ENCODE measurements around the gene ELOVL5. TPM values are rescaled to one million over a fixed set of nuclear protein-coding genes. Genes with fewer than 3 reads are reported as not detected.

Gene ELOVL5
- total and polyA plus RNA-seq, 2 donors, result 62.8 to 75.6 TPM

GRCh38 chr6:53366128-53366641, 17.4 kb upstream of the ELOVL5 start:
- DNase-seq (ENCODE audit: low read depth in 6 of 9, low spot score in 9 of 9), result no peak
- Histone ChIP-seq H3K4me3 (ENCODE audit: low read length in 2 of 2) (no peak overlapping the region), H3K27ac (ENCODE audit: low read depth in 1 of 2, low read length in 1 of 2) (no peak overlapping the region), H3K4me1 (ENCODE audit: control insufficient read depth in 2 of 2, insufficient read depth in 2 of 2, low read length in 2 of 2) (peaks cover 6 to 17% of the 10 kb centered on the region in 2 donors), H3K36me3 (ENCODE audit: control insufficient read depth in 2 of 2, insufficient read depth in 2 of 2, low read length in 1 of 2) (no peaks in the 10 kb centered on the region), H3K9me3 (ENCODE audit: control insufficient read depth in 2 of 2, insufficient read depth in 1 of 2, low read length in 1 of 2) (peaks cover 0 to 14% of the 10 kb centered on the region in 2 donors), H3K27me3 (ENCODE audit: control insufficient read depth in 2 of 2, insufficient read depth in 1 of 2, low read length in 1 of 2) (no peaks in the 10 kb centered on the region)
- WGBS, result 98% methylated on average over 4 of the region's 4 CpGs

- Histone ChIP-seq H3K4me3 (ENCODE audit: low read length in 2 of 2) (no peak overlapping the region), H3K36me3 (ENCODE audit: control insufficient read depth in 2 of 2, insufficient read depth in 2 of 2, low read length in 1 of 2) (no peaks in the 10 kb centered on the region), H3K9me3 (ENCODE audit: control insufficient read depth in 2 of 2, insufficient read depth in 1 of 2, low read length in 1 of 2) (peaks cover 0 to 14% of the 10 kb centered on the region in 2 donors), H3K27me3 (ENCODE audit: control insufficient read depth in 2 of 2, insufficient read depth in 1 of 2, low read length in 1 of 2) (no peaks in the 10 kb centered on the region), H3K4me1 (ENCODE audit: control insufficient read depth in 2 of 2, insufficient read depth in 2 of 2, low read length in 2 of 2) (peaks cover 11 to 36% of the 10 kb centered on the region in 2 donors), H3K27ac (ENCODE audit: low read depth in 1 of 2, low read length in 1 of 2) (no peak overlapping the region)
- DNase-seq (ENCODE audit: low read depth in 6 of 9, low spot score in 9 of 9), result no peak
- WGBS, result 96% methylated on average over 37 of the region's 37 CpGs
Measured at GRCh38 chr6:53363341-53364079, 14.8 kb upstream of the ELOVL5 start.

GRCh38 chr6:53361549-53362031, 12.8 kb upstream of the ELOVL5 start:
- Histone ChIP-seq H3K27ac (ENCODE audit: low read depth in 1 of 2, low read length in 1 of 2) (peak overlapping the region; percentile 52 to 68), H3K36me3 (ENCODE audit: control insufficient read depth in 2 of 2, insufficient read depth in 2 of 2, low read length in 1 of 2) (no peaks in the 10 kb centered on the region), H3K4me1 (ENCODE audit: control insufficient read depth in 2 of 2, insufficient read depth in 2 of 2, low read length in 2 of 2) (peaks cover 11 to 39% of the 10 kb centered on the region in 2 donors), H3K27me3 (ENCODE audit: control insufficient read depth in 2 of 2, insufficient read depth in 1 of 2, low read length in 1 of 2) (no peaks in the 10 kb centered on the region), H3K9me3 (ENCODE audit: control insufficient read depth in 2 of 2, insufficient read depth in 1 of 2, low read length in 1 of 2) (peaks cover 0 to 14% of the 10 kb centered on the region in 2 donors), H3K4me3 (ENCODE audit: low read length in 2 of 2) (no peak overlapping the region)
- DNase-seq (ENCODE audit: low read depth in 6 of 9, low spot score in 9 of 9), result peak in 3 of 9 donors; percentile 38 to 76 (median 61)
- 5% methylated on average over 4 of the region's 4 CpGs for WGBS

GRCh38 chr6:53360093-53360912, 11.6 kb upstream of the ELOVL5 start:
- Histone ChIP-seq H3K27ac (ENCODE audit: low read depth in 1 of 2, low read length in 1 of 2) (peak overlapping the region; percentile 8 to 88), H3K4me1 (ENCODE audit: control insufficient read depth in 2 of 2, insufficient read depth in 2 of 2, low read length in 2 of 2) (peaks cover 11 to 39% of the 10 kb centered on the region in 2 donors), H3K27me3 (ENCODE audit: control insufficient read depth in 2 of 2, insufficient read depth in 1 of 2, low read length in 1 of 2) (no peaks in the 10 kb centered on the region), H3K9me3 (ENCODE audit: control insufficient read depth in 2 of 2, insufficient read depth in 1 of 2, low read length in 1 of 2) (peaks cover 0 to 6% of the 10 kb centered on the region in 2 donors), H3K36me3 (ENCODE audit: control insufficient read depth in 2 of 2, insufficient read depth in 2 of 2, low read length in 1 of 2) (no peaks in the 10 kb centered on the region), H3K4me3 (ENCODE audit: low read length in 2 of 2) (peak overlapping the region; percentile 13 to 78)
- DNase-seq (ENCODE audit: low read depth in 6 of 9, low spot score in 9 of 9), result no peak
- WGBS, result 72% methylated on average over 10 of the region's 10 CpGs

- Histone ChIP-seq H3K4me3 (ENCODE audit: low read length in 2 of 2) (peak overlapping the region; percentile 78 to 79), H3K9me3 (ENCODE audit: control insufficient read depth in 2 of 2, insufficient read depth in 1 of 2, low read length in 1 of 2) (peaks cover 0 to 6% of the 10 kb centered on the region in 2 donors), H3K27ac (ENCODE audit: low read depth in 1 of 2, low read length in 1 of 2) (peak overlapping the region; percentile 88 to 97), H3K27me3 (ENCODE audit: control insufficient read depth in 2 of 2, insufficient read depth in 1 of 2, low read length in 1 of 2) (no peaks in the 10 kb centered on the region), H3K4me1 (ENCODE audit: control insufficient read depth in 2 of 2, insufficient read depth in 2 of 2, low read length in 2 of 2) (peaks cover 11 to 39% of the 10 kb centered on the region in 2 donors), H3K36me3 (ENCODE audit: control insufficient read depth in 2 of 2, insufficient read depth in 2 of 2, low read length in 1 of 2) (no peaks in the 10 kb centered on the region)
- WGBS, result 6% methylated on average over 10 of the region's 10 CpGs
- no peak for DNase-seq (ENCODE audit: low read depth in 6 of 9, low spot score in 9 of 9)
Measured at GRCh38 chr6:53359843-53360092, 11.0 kb upstream of the ELOVL5 start.

- peak in 7 of 9 donors; percentile 76 to 92 (median 83) for DNase-seq (ENCODE audit: low read depth in 6 of 9, low spot score in 9 of 9)
- H3K36me3 ChIP-seq (ENCODE audit: control insufficient read depth in 2 of 2, insufficient read depth in 2 of 2, low read length in 1 of 2), result no peaks in the 10 kb centered on the region
- peaks cover 0 to 6% of the 10 kb centered on the region in 2 donors for H3K9me3 ChIP-seq (ENCODE audit: control insufficient read depth in 2 of 2, insufficient read depth in 1 of 2, low read length in 1 of 2)
- under 1% methylated on average over 73 of the region's 73 CpGs for WGBS
- H3K4me1 ChIP-seq (ENCODE audit: control insufficient read depth in 2 of 2, insufficient read depth in 2 of 2, low read length in 2 of 2), result peaks cover 11 to 39% of the 10 kb centered on the region in 2 donors
- H3K4me3 ChIP-seq (ENCODE audit: low read length in 2 of 2), result peak overlapping the region; percentile 78 to 79
- H3K27me3 ChIP-seq (ENCODE audit: control insufficient read depth in 2 of 2, insufficient read depth in 1 of 2, low read length in 1 of 2), result no peaks in the 10 kb centered on the region
- peak overlapping the region; percentile 91 to 97 for H3K27ac ChIP-seq (ENCODE audit: low read depth in 1 of 2, low read length in 1 of 2)
Measured at GRCh38 chr6:53359095-53359842, 10.5 kb upstream of the ELOVL5 start.

GRCh38 chr6:53358440-53359094, 9.8 kb upstream of the ELOVL5 start:
- H3K9me3 ChIP-seq (ENCODE audit: control insufficient read depth in 2 of 2, insufficient read depth in 1 of 2, low read length in 1 of 2), result peaks cover 0 to 4% of the 10 kb centered on the region in 2 donors
- peak in 1 of 9 donors; percentile 59 for DNase-seq (ENCODE audit: low read depth in 6 of 9, low spot score in 9 of 9)
- 4% methylated on average over 17 of the region's 17 CpGs for WGBS

GRCh38 chr6:53357576-53358360, 9.0 kb upstream of the ELOVL5 start:
- peak overlapping the region in 1 of 2 donors; percentile 91 for H3K27ac ChIP-seq (ENCODE audit: low read depth in 1 of 2, low read length in 1 of 2)
- no peak for DNase-seq (ENCODE audit: low read depth in 6 of 9, low spot score in 9 of 9)
- H3K36me3 ChIP-seq (ENCODE audit: control insufficient read depth in 2 of 2, insufficient read depth in 2 of 2, low read length in 1 of 2), result no peaks in the 10 kb centered on the region
- peak overlapping the region in 1 of 2 donors; percentile 79 for H3K4me3 ChIP-seq (ENCODE audit: low read length in 2 of 2)
- no peaks in the 10 kb centered on the region for H3K27me3 ChIP-seq (ENCODE audit: control insufficient read depth in 2 of 2, insufficient read depth in 1 of 2, low read length in 1 of 2)
- WGBS, result 91% methylated on average over 7 of the region's 7 CpGs
- H3K9me3 ChIP-seq (ENCODE audit: control insufficient read depth in 2 of 2, insufficient read depth in 1 of 2, low read length in 1 of 2), result no peaks in the 10 kb centered on the region
- H3K4me1 ChIP-seq (ENCODE audit: control insufficient read depth in 2 of 2, insufficient read depth in 2 of 2, low read length in 2 of 2), result peaks cover 11 to 39% of the 10 kb centered on the region in 2 donors

More at GRCh38 chr6:53358440-53359094, 9.8 kb upstream of the ELOVL5 start:
- H3K27ac ChIP-seq (ENCODE audit: low read depth in 1 of 2, low read length in 1 of 2), result peak overlapping the region; percentile 91 to 97
- no peaks in the 10 kb centered on the region for H3K36me3 ChIP-seq (ENCODE audit: control insufficient read depth in 2 of 2, insufficient read depth in 2 of 2, low read length in 1 of 2)
- H3K4me3 ChIP-seq (ENCODE audit: low read length in 2 of 2), result peak overlapping the region; percentile 78 to 79
- no peaks in the 10 kb centered on the region for H3K27me3 ChIP-seq (ENCODE audit: control insufficient read depth in 2 of 2, insufficient read depth in 1 of 2, low read length in 1 of 2)
- peaks cover 11 to 39% of the 10 kb centered on the region in 2 donors for H3K4me1 ChIP-seq (ENCODE audit: control insufficient read depth in 2 of 2, insufficient read depth in 2 of 2, low read length in 2 of 2)
